Activated T-helper 1 cell treated with anti-CD3 and anti-CD28 coated beads, Interleukin-12 subunit alpha, Interleukin-12 subunit beta, Interleukin-2, Interleukin-4 antibody, amounts not matched to agents 30 ng/mL and 10 ng/mL and 1 ng/mL, durations not matched to agents 14 hours and 24 hours and 36 hours (primary cell): Measurements from ENCODE around the gene CDH4. TPM values are rescaled to one million over a fixed set of nuclear protein-coding genes. Genes with fewer than 3 reads are reported as not detected.

ENCODE experiments used
- DNase-seq: peaks from one replicate; pipeline ENCODE4 v3.0.0; 2021; ENCODE audit warnings: low spot score
- H3K27ac Mint-ChIP-seq: one replicate; pipeline ENCODE4 v1.8.0; 2021; ENCODE audit warnings: mild to moderate bottlenecking, mixed read lengths
- H3K27me3 Mint-ChIP-seq: one replicate; pipeline ENCODE4 v1.8.0; 2022; ENCODE audit warnings: mild to moderate bottlenecking, moderate library complexity, mixed read lengths; ENCODE audit not compliant: insufficient read depth
- H3K36me3 Mint-ChIP-seq: one replicate; pipeline ENCODE4 v1.8.0; 2021; ENCODE audit warnings: low read depth, mixed read lengths
- H3K4me1 Mint-ChIP-seq: one replicate; pipeline ENCODE4 v1.8.0; 2021; ENCODE audit warnings: low read depth, mixed read lengths
- H3K4me3 Mint-ChIP-seq: one replicate; pipeline ENCODE4 v1.8.0; 2021; ENCODE audit warnings: mild to moderate bottlenecking, moderate library complexity, mixed read lengths
- H3K9me3 Mint-ChIP-seq: one replicate; pipeline ENCODE4 v1.8.0; 2021; ENCODE audit warnings: mixed read lengths
- intact Hi-C: fragments of 100-400 bp; cut with micrococcal nuclease; formaldehyde crosslinking; loops from one replicate; pipeline ENCODE4 v1.15.1; 2024
- total RNA-seq: library from RNA; stranded (reverse); gene quantifications from 2 replicates; pipeline ENCODE4 v1.2.3, GENCODE V29; 2022

The CDH4 gene
- total RNA-seq, 1 donor from 2014 or later: not detected

GRCh38 chr20:61354501-61354900, 102.4 kb downstream of the CDH4 start:
- no peak overlapping the region for H3K4me3 Mint-ChIP-seq
- H3K36me3 Mint-ChIP-seq: no peaks in the 10 kb centered on the region
- H3K27ac Mint-ChIP-seq: no peak overlapping the region
- DNase-seq: no peak
- intact Hi-C loops: no loop called here
- H3K27me3 Mint-ChIP-seq: peaks cover 5% of the 10 kb centered on the region
- no peaks in the 10 kb centered on the region for H3K9me3 Mint-ChIP-seq
- no peaks in the 10 kb centered on the region for H3K4me1 Mint-ChIP-seq

- no peaks in the 10 kb centered on the region for H3K36me3 Mint-ChIP-seq
- no peaks in the 10 kb centered on the region for H3K4me1 Mint-ChIP-seq
- no peak overlapping the region for H3K27ac Mint-ChIP-seq
- intact Hi-C loops: no loop called here
- no peak overlapping the region for H3K4me3 Mint-ChIP-seq
- DNase-seq: no peak
- H3K9me3 Mint-ChIP-seq: no peaks in the 10 kb centered on the region
- H3K27me3 Mint-ChIP-seq: peaks cover 5% of the 10 kb centered on the region
Observed at GRCh38 chr20:61354901-61355495, 102.9 kb downstream of the CDH4 start.

GRCh38 chr20:61355585-61355984, 103.5 kb downstream of the CDH4 start:
- H3K27ac Mint-ChIP-seq: no peak overlapping the region
- H3K9me3 Mint-ChIP-seq: no peaks in the 10 kb centered on the region
- peaks cover 5% of the 10 kb centered on the region for H3K27me3 Mint-ChIP-seq
- no peaks in the 10 kb centered on the region for H3K36me3 Mint-ChIP-seq
- intact Hi-C loops: no loop called here
- H3K4me1 Mint-ChIP-seq: no peaks in the 10 kb centered on the region
- no peak for DNase-seq
- no peak overlapping the region for H3K4me3 Mint-ChIP-seq

GRCh38 chr20:61356196-61356595, 104.1 kb downstream of the CDH4 start:
- no peak overlapping the region for H3K4me3 Mint-ChIP-seq
- intact Hi-C loops: no loop called here
- H3K36me3 Mint-ChIP-seq: no peaks in the 10 kb centered on the region
- peaks cover 5% of the 10 kb centered on the region for H3K27me3 Mint-ChIP-seq
- no peaks in the 10 kb centered on the region for H3K4me1 Mint-ChIP-seq
- H3K9me3 Mint-ChIP-seq: no peaks in the 10 kb centered on the region
- H3K27ac Mint-ChIP-seq: no peak overlapping the region
- no peak for DNase-seq

- DNase-seq: no peak
- Mint-ChIP-seq H3K4me3 (no peak overlapping the region), H3K27me3 (peaks cover 3% of the 10 kb centered on the region), H3K27ac (no peak overlapping the region), H3K36me3 (no peaks in the 10 kb centered on the region), H3K4me1 (no peaks in the 10 kb centered on the region), H3K9me3 (no peaks in the 10 kb centered on the region)
- intact Hi-C loops: no loop called here
Observed at GRCh38 chr20:61357119-61357518, 105.1 kb downstream of the CDH4 start.

- H3K27me3 Mint-ChIP-seq: peaks cover 1% of the 10 kb centered on the region
- intact Hi-C loops: no loop called here
- no peak for DNase-seq
- peaks cover 4% of the 10 kb centered on the region for H3K9me3 Mint-ChIP-seq
- H3K4me3 Mint-ChIP-seq: no peak overlapping the region
- no peaks in the 10 kb centered on the region for H3K4me1 Mint-ChIP-seq
- no peaks in the 10 kb centered on the region for H3K36me3 Mint-ChIP-seq
- no peak overlapping the region for H3K27ac Mint-ChIP-seq
Observed at GRCh38 chr20:61359254-61359653, 107.2 kb downstream of the CDH4 start.

GRCh38 chr20:61360296-61360695, 108.2 kb downstream of the CDH4 start:
- Mint-ChIP-seq H3K4me1 (no peaks in the 10 kb centered on the region), H3K36me3 (no peaks in the 10 kb centered on the region), H3K9me3 (peaks cover 4% of the 10 kb centered on the region), H3K4me3 (no peak overlapping the region), H3K27me3 (peaks cover 1% of the 10 kb centered on the region), H3K27ac (no peak overlapping the region)
- no peak for DNase-seq
- intact Hi-C loops: no loop called here

GRCh38 chr20:61360940-61361339, 108.9 kb downstream of the CDH4 start:
- Mint-ChIP-seq H3K27me3 (peaks cover 1% of the 10 kb centered on the region), H3K4me3 (no peak overlapping the region), H3K4me1 (no peaks in the 10 kb centered on the region), H3K9me3 (peaks cover 4% of the 10 kb centered on the region), H3K36me3 (no peaks in the 10 kb centered on the region), H3K27ac (no peak overlapping the region)
- DNase-seq: no peak
- intact Hi-C loops: no loop called here

GRCh38 chr20:61361501-61361900, 109.4 kb downstream of the CDH4 start:
- Mint-ChIP-seq H3K4me3 (no peak overlapping the region), H3K4me1 (no peaks in the 10 kb centered on the region)
- intact Hi-C loops: no loop called here

GRCh38 chr20:61364147-61364546, 112.1 kb downstream of the CDH4 start:
- Mint-ChIP-seq H3K27ac (no peak overlapping the region), H3K36me3 (no peaks in the 10 kb centered on the region), H3K4me3 (no peak overlapping the region), H3K27me3 (no peaks in the 10 kb centered on the region), H3K4me1 (no peaks in the 10 kb centered on the region), H3K9me3 (peaks cover 4% of the 10 kb centered on the region)
- intact Hi-C loops: no loop called here
- no peak for DNase-seq

More at GRCh38 chr20:61361501-61361900, 109.4 kb downstream of the CDH4 start:
- Mint-ChIP-seq H3K9me3 (peaks cover 4% of the 10 kb centered on the region), H3K27ac (no peak overlapping the region), H3K36me3 (no peaks in the 10 kb centered on the region), H3K27me3 (peaks cover 1% of the 10 kb centered on the region)
- DNase-seq: no peak

- intact Hi-C loops: no loop called here
- Mint-ChIP-seq H3K36me3 (no peaks in the 10 kb centered on the region), H3K4me1 (no peaks in the 10 kb centered on the region), H3K27me3 (no peaks in the 10 kb centered on the region), H3K9me3 (peaks cover 4% of the 10 kb centered on the region), H3K4me3 (no peak overlapping the region), H3K27ac (no peak overlapping the region)
- no peak for DNase-seq
Observed at GRCh38 chr20:61366914-61367313, 114.9 kb downstream of the CDH4 start.

GRCh38 chr20:61369731-61370520, 117.9 kb downstream of the CDH4 start:
- Mint-ChIP-seq H3K4me3 (no peak overlapping the region), H3K4me1 (no peaks in the 10 kb centered on the region), H3K27ac (no peak overlapping the region), H3K9me3 (peaks cover 7% of the 10 kb centered on the region), H3K36me3 (no peaks in the 10 kb centered on the region), H3K27me3 (no peaks in the 10 kb centered on the region)
- intact Hi-C loops: no loop called here
- DNase-seq: no peak

- no peak overlapping the region for H3K4me3 Mint-ChIP-seq
- H3K27ac Mint-ChIP-seq: no peak overlapping the region
- no peaks in the 10 kb centered on the region for H3K4me1 Mint-ChIP-seq
- peaks cover 7% of the 10 kb centered on the region for H3K9me3 Mint-ChIP-seq
- intact Hi-C loops: no loop called here
- DNase-seq: no peak
- H3K36me3 Mint-ChIP-seq: no peaks in the 10 kb centered on the region
- H3K27me3 Mint-ChIP-seq: no peaks in the 10 kb centered on the region
Observed at GRCh38 chr20:61370841-61371303, 118.8 kb downstream of the CDH4 start.
